ENCODE data around the gene ATP2A1.
"Not testable (repeated sequence)": the region's sequence is repeated elsewhere in the genome, so short reads cannot be mapped to it uniquely, and the experiment has no call there.

ATP2A1 gene

DNA sequence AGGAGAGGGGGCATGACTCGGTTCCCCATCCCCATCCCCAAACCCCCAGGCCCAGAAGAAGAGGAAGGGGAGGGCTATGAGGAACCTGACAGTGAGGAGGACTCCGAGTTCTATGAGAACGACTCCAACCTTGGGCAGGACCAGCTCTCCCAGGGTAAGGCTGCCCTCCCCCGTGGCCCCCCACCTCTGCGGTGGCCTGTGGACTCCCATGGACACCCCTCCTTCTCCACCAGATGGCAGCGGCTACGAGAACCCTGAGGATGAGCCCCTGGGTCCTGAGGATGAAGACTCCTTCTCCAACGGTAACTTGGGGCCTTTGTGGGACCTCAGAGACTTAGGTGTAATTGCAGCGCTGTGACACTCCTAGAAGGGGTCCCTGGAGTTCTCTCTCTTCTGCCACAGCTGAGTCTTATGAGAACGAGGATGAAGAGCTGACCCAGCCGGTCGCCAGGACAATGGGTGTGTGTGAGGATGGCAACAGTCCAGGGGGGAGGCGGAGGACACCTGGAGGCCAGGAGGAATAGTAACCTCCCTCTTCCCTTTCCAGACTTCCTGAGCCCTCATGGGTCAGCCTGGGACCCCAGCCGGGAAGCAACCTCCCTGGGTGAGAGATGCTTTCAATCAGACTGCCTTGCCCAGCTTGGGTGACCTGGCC lies 59.1 kb downstream of the ATP2A1 start:
- Histone ChIP-seq H3K79me1 (ENCODE audit: low read length) (no peaks in the 10 kb centered on the region), H3K4me3 (ENCODE audit: low read depth, low read length) (no peak overlapping the region), H3K4me2 (ENCODE audit: low read length) (no peak overlapping the region), H3K27ac (ENCODE audit: low read depth, low read length) (no peak overlapping the region), H2BK5ac (ENCODE audit: low read depth, low read length, poor library complexity) (no peak overlapping the region), H3K4ac (ENCODE audit: low read depth, low read length) (no peak overlapping the region), H4K12ac (ENCODE audit: low read depth, low read length) (no peak overlapping the region), H4K8ac (ENCODE audit: low read depth, low read length) (no peak overlapping the region), H3K9ac (ENCODE audit: low read length) (no peak overlapping the region), H3K4me1 (ENCODE audit: control insufficient read depth in 1 of 2, insufficient read depth in 2 of 2, low read length in 2 of 2) (peaks cover 3 to 6% of the 10 kb centered on the region in 2 experiments), H3K14ac (ENCODE audit: low read length) (no peak overlapping the region), H2BK12ac (ENCODE audit: low read length) (no peak overlapping the region), H3K27me3 (ENCODE audit: insufficient read depth, low read length) (no peaks in the 10 kb centered on the region), H4K91ac (ENCODE audit: low read depth, low read length) (no peak overlapping the region), H3K79me2 (ENCODE audit: control insufficient read depth, insufficient read depth, low read length, poor library complexity) (no peaks in the 10 kb centered on the region), H3K9me3 (ENCODE audit: insufficient read depth, low read depth, low read length) (peaks cover 1% of the 10 kb centered on the region), H2BK120ac (ENCODE audit: insufficient read depth, low read length, poor library complexity) (no peak overlapping the region), H3K23ac (ENCODE audit: low read length) (no peak overlapping the region), H3K18ac (ENCODE audit: low read length) (no peak overlapping the region), H2AK5ac (ENCODE audit: low read length) (no peak overlapping the region), H3K36me3 (ENCODE audit: control insufficient read depth in 1 of 2, insufficient read depth in 2 of 2, low read length in 2 of 2) (no peaks in the 10 kb centered on the region), H2AFZ (ENCODE audit: insufficient read depth, low read length, poor library complexity) (no peak overlapping the region)
- WGBS (ENCODE audit: extremely low coverage, insufficient coverage, insufficient read length), result no CpG with 5 or more reads among the region's 14 CpGs
- no peak for DNase-seq

DNA sequence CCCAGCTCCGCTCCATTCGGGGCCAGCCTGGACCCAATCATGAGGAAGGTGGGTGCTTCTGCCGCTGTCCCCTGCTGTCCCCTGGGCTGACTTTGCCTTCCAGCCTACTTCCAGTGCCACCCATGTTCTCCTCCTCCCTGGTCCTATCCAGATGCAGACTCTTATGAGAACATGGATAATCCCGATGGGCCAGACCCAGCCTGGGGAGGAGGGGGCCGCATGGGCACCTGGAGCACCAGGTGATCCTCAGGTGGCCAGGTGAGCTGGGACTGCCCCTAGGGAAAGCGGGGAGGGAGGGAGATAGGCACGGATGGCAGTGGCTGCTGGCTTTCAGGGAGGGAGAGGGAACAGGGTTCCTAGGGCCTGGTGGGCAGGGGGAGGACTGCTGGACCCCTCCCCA lies 60.4 kb downstream of the ATP2A1 start:
- Histone ChIP-seq H3K18ac (ENCODE audit: low read length) (no peak overlapping the region), H4K12ac (ENCODE audit: low read depth, low read length) (no peak overlapping the region), H2BK5ac (ENCODE audit: low read depth, low read length, poor library complexity) (no peak overlapping the region), H3K23ac (ENCODE audit: low read length) (no peak overlapping the region), H3K27me3 (ENCODE audit: insufficient read depth, low read length) (no peaks in the 10 kb centered on the region), H3K14ac (ENCODE audit: low read length) (no peak overlapping the region), H3K4me3 (ENCODE audit: low read depth, low read length) (no peak overlapping the region), H4K8ac (ENCODE audit: low read depth, low read length) (no peak overlapping the region), H4K91ac (ENCODE audit: low read depth, low read length) (no peak overlapping the region), H3K36me3 (ENCODE audit: control insufficient read depth in 1 of 2, insufficient read depth in 2 of 2, low read length in 2 of 2) (no peaks in the 10 kb centered on the region), H3K9ac (ENCODE audit: low read length) (no peak overlapping the region), H3K9me3 (ENCODE audit: insufficient read depth, low read depth, low read length) (peaks cover 1% of the 10 kb centered on the region), H3K4me2 (ENCODE audit: low read length) (no peak overlapping the region), H2BK120ac (ENCODE audit: insufficient read depth, low read length, poor library complexity) (no peak overlapping the region), H2AK5ac (ENCODE audit: low read length) (no peak overlapping the region), H3K4me1 (ENCODE audit: control insufficient read depth in 1 of 2, insufficient read depth in 2 of 2, low read length in 2 of 2) (peaks cover 0 to 2% of the 10 kb centered on the region in 2 experiments), H3K27ac (ENCODE audit: low read depth, low read length) (no peak overlapping the region), H3K79me2 (ENCODE audit: control insufficient read depth, insufficient read depth, low read length, poor library complexity) (no peaks in the 10 kb centered on the region), H3K4ac (ENCODE audit: low read depth, low read length) (no peak overlapping the region), H2AFZ (ENCODE audit: insufficient read depth, low read length, poor library complexity) (no peak overlapping the region), H2BK12ac (ENCODE audit: low read length) (no peak overlapping the region), H3K79me1 (ENCODE audit: low read length) (no peaks in the 10 kb centered on the region)
- WGBS (ENCODE audit: extremely low coverage, insufficient coverage, insufficient read length), result no CpG with 5 or more reads among the region's 7 CpGs
- no peak for DNase-seq

DNA sequence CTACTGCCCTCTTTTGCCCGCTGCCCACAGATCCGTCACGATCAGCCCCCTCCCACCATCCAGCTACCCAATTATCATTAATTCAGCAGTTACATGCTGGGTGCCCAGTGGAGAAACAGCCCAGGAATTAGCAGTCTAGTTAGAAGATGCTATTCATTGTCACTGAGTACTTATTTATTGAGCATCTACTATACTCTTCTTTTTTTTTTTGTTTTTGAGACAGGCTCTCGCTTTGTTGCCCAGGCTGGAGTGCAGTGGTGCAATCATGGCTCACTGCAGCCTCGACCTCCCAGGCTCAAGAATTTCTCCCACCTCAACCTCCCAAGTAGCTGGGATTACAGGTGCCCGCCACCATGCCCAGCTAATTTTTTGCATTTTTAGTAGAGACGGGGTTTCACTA lies 61.5 kb downstream of the ATP2A1 start:
- not testable (repeated sequence) for H2BK120ac ChIP-seq (ENCODE audit: insufficient read depth, low read length, poor library complexity); H2AK5ac ChIP-seq (ENCODE audit: low read length)

DNA sequence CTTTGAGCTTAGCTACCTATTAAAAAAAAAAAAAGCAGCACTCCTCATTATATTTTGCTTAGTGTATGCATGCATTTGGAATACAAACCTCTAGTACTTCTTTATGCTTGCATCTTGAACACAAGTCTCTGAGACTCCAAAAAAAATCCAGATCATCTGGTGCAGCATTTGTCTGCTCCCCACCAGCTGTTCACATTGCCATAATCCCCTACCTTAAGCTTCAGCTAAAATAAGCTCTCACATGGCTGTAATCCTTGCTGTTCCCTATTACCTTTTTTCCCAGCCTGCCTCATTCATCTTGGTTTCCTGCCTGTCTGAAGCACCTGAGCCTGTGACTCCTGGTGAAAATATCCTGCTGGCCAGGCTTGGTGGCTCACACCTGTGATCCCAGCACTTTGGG lies 65.0 kb downstream of the ATP2A1 start:
- no peaks in the 10 kb centered on the region for H3K9me3 ChIP-seq (ENCODE audit: insufficient read depth, low read depth, low read length)

More for the DNA sequence above, 61.5 kb downstream of the ATP2A1 start:
- not testable (repeated sequence) for H3K27me3 ChIP-seq (ENCODE audit: insufficient read depth, low read length); H3K9me3 ChIP-seq (ENCODE audit: insufficient read depth, low read depth, low read length); H3K9ac ChIP-seq (ENCODE audit: low read length); DNase-seq; H3K14ac ChIP-seq (ENCODE audit: low read length); H3K27ac ChIP-seq (ENCODE audit: low read depth, low read length); H3K18ac ChIP-seq (ENCODE audit: low read length); H3K36me3 ChIP-seq (ENCODE audit: control insufficient read depth in 1 of 2, insufficient read depth in 2 of 2, low read length in 2 of 2); H3K4ac ChIP-seq (ENCODE audit: low read depth, low read length); H3K79me1 ChIP-seq (ENCODE audit: low read length); H3K79me2 ChIP-seq (ENCODE audit: control insufficient read depth, insufficient read depth, low read length, poor library complexity); H4K12ac ChIP-seq (ENCODE audit: low read depth, low read length); H2BK12ac ChIP-seq (ENCODE audit: low read length); H3K4me3 ChIP-seq (ENCODE audit: low read depth, low read length); H2AFZ ChIP-seq (ENCODE audit: insufficient read depth, low read length, poor library complexity); H3K4me2 ChIP-seq (ENCODE audit: low read length); H4K8ac ChIP-seq (ENCODE audit: low read depth, low read length); H3K4me1 ChIP-seq (ENCODE audit: control insufficient read depth in 1 of 2, insufficient read depth in 2 of 2, low read length in 2 of 2); H4K91ac ChIP-seq (ENCODE audit: low read depth, low read length); H3K23ac ChIP-seq (ENCODE audit: low read length); H2BK5ac ChIP-seq (ENCODE audit: low read depth, low read length, poor library complexity)
- no CpG with 5 or more reads among the region's 7 CpGs for WGBS (ENCODE audit: extremely low coverage, insufficient coverage, insufficient read length)

More for the DNA sequence above, 65.0 kb downstream of the ATP2A1 start:
- Histone ChIP-seq H2AFZ (ENCODE audit: insufficient read depth, low read length, poor library complexity) (no peak overlapping the region), H3K23ac (ENCODE audit: low read length) (no peak overlapping the region), H4K12ac (ENCODE audit: low read depth, low read length) (no peak overlapping the region), H2BK12ac (ENCODE audit: low read length) (no peak overlapping the region), H2AK5ac (ENCODE audit: low read length) (no peak overlapping the region), H3K18ac (ENCODE audit: low read length) (no peak overlapping the region), H4K8ac (ENCODE audit: low read depth, low read length) (no peak overlapping the region), H2BK120ac (ENCODE audit: insufficient read depth, low read length, poor library complexity) (no peak overlapping the region), H3K9ac (ENCODE audit: low read length) (no peak overlapping the region), H2BK5ac (ENCODE audit: low read depth, low read length, poor library complexity) (no peak overlapping the region), H3K79me1 (ENCODE audit: low read length) (no peaks in the 10 kb centered on the region), H4K91ac (ENCODE audit: low read depth, low read length) (no peak overlapping the region), H3K79me2 (ENCODE audit: control insufficient read depth, insufficient read depth, low read length, poor library complexity) (no peaks in the 10 kb centered on the region), H3K4me3 (ENCODE audit: low read depth, low read length) (no peak overlapping the region), H3K27ac (ENCODE audit: low read depth, low read length) (no peak overlapping the region), H3K36me3 (ENCODE audit: control insufficient read depth in 1 of 2, insufficient read depth in 2 of 2, low read length in 2 of 2) (no peaks in the 10 kb centered on the region), H3K4ac (ENCODE audit: low read depth, low read length) (no peak overlapping the region), H3K27me3 (ENCODE audit: insufficient read depth, low read length) (no peaks in the 10 kb centered on the region), H3K4me2 (ENCODE audit: low read length) (no peak overlapping the region), H3K4me1 (ENCODE audit: control insufficient read depth in 1 of 2, insufficient read depth in 2 of 2, low read length in 2 of 2) (peaks cover 0 to 2% of the 10 kb centered on the region in 2 experiments), H3K14ac (ENCODE audit: low read length) (no peak overlapping the region)
- no peak for DNase-seq

All from trophoblast cell (in vitro differentiated cells and primary cell).